GM12864 (cell line): ENCODE results near the gene OR10H4.
"Not testable (repeated sequence)": the region's sequence is repeated elsewhere in the genome, so short reads cannot be mapped to it uniquely, and the experiment has no call there.

Experiments
- DNase-seq: peaks from one replicate; pipeline ENCODE4 v3.0.0-alpha.2; 2011; ENCODE audit warnings: low read depth
- H3K4me3 ChIP-seq: 2 replicates; pipeline ENCODE4 v1.5.1; 2011; ENCODE audit warnings: mild to moderate bottlenecking, low read depth, low read length, control low read depth
- CTCF ChIP-seq: IDR thresholded peaks from 2 replicates; pipeline ENCODE4 v1.5.1; 2011; ENCODE audit warnings: low read depth, mild to moderate bottlenecking, moderate library complexity, low read length, control low read depth, inconsistent platforms; ENCODE audit errors: missing control alignments

The OR10H4 gene

GRCh38 chr19:15928321-15928720 is 20.5 kb upstream of the OR10H4 start:
- TF ChIP-seq CTCF, result no peak
- H3K4me3 ChIP-seq, result no peak overlapping the region
- DNase-seq, result no peak

- H3K4me3 ChIP-seq, DNase-seq: not testable (repeated sequence)
Observed at GRCh38 chr19:15933761-15934331, 15.0 kb upstream of the OR10H4 start.

GRCh38 chr19:15934332-15935078 is 14.3 kb upstream of the OR10H4 start, which contains the start of gene CYP4F11:
Gene CYP4F11, minus strand, starts transcription at chr19:15934529. Its CDS starts 121 bp downstream, at chr19:15934408.
- TF ChIP-seq CTCF, result no peak
- no peak for DNase-seq
- no peak within 1 kb of the TSS for H3K4me3 ChIP-seq

GRCh38 chr19:15935167-15935702 is 13.6 kb upstream of the OR10H4 start:
- no peak for TF ChIP-seq CTCF
- DNase-seq, result no peak
- H3K4me3 ChIP-seq, result no peak overlapping the region

- DNase-seq, result no peak
- H3K4me3 ChIP-seq, result no peak overlapping the region
- TF ChIP-seq CTCF, result no peak
Observed at GRCh38 chr19:15936173-15936572, 12.6 kb upstream of the OR10H4 start.

- DNase-seq, result no peak
- TF ChIP-seq CTCF, result no peak
Observed at GRCh38 chr19:15936950-15937349, 11.9 kb upstream of the OR10H4 start.

GRCh38 chr19:15937771-15938170 is 11.0 kb upstream of the OR10H4 start:
- no peak for DNase-seq
- TF ChIP-seq CTCF, result no peak
- H3K4me3 ChIP-seq, result no peak overlapping the region

More at GRCh38 chr19:15936950-15937349, 11.9 kb upstream of the OR10H4 start:
- no peak overlapping the region for H3K4me3 ChIP-seq
